ENCODE results near the gene PLCL1.

PLCL1 gene

GRCh38 chr2:198096965-198097364 lies 292.6 kb downstream of the PLCL1 start:
- in situ Hi-C loops (cut with HindIII; ENCODE audit: low pct_ligation_motif_present, low sequenced_read_pairs), result no loop called here
- TF ChIP-seq CTCF (IDR thresholded peaks at IDR 0.05; ENCODE audit: low read depth, low read length, missing control alignments), result no peak
- no peak overlapping the region for H3K4me3 ChIP-seq (ENCODE audit: low read depth, low read length)
- H3K36me3 ChIP-seq (replicated peaks), result no peaks in the 10 kb centered on the region
- no peaks in the 10 kb centered on the region for H3K27me3 ChIP-seq (replicated peaks)
- no peak overlapping the region for H3K27ac ChIP-seq
- no peak for DNase-seq

GRCh38 chr2:198097630-198098029 lies 293.2 kb downstream of the PLCL1 start:
- no peaks in the 10 kb centered on the region for H3K36me3 ChIP-seq (replicated peaks)
- in situ Hi-C loops (cut with HindIII; ENCODE audit: low pct_ligation_motif_present, low sequenced_read_pairs), result no loop called here
- no peak overlapping the region for H3K4me3 ChIP-seq (ENCODE audit: low read depth, low read length)
- H3K27ac ChIP-seq, result no peak overlapping the region
- no peak for DNase-seq
- no peaks in the 10 kb centered on the region for H3K27me3 ChIP-seq (replicated peaks)
- no peak for TF ChIP-seq CTCF (IDR thresholded peaks at IDR 0.05; ENCODE audit: low read depth, low read length, missing control alignments)

- TF ChIP-seq CTCF (IDR thresholded peaks at IDR 0.05; ENCODE audit: low read depth, low read length, missing control alignments), result no peak
Observed at GRCh38 chr2:198098386-198098785, 294.0 kb downstream of the PLCL1 start.

GRCh38 chr2:198098918-198099317 lies 294.5 kb downstream of the PLCL1 start:
- Histone ChIP-seq H3K36me3 (replicated peaks) (no peaks in the 10 kb centered on the region), H3K27me3 (replicated peaks) (no peaks in the 10 kb centered on the region), H3K4me3 (ENCODE audit: low read depth, low read length) (no peak overlapping the region), H3K27ac (no peak overlapping the region)
- no peak for DNase-seq
- in situ Hi-C loops (cut with HindIII; ENCODE audit: low pct_ligation_motif_present, low sequenced_read_pairs), result no loop called here
- no peak for TF ChIP-seq CTCF (IDR thresholded peaks at IDR 0.05; ENCODE audit: low read depth, low read length, missing control alignments)

More at GRCh38 chr2:198098386-198098785, 294.0 kb downstream of the PLCL1 start:
- Histone ChIP-seq H3K27me3 (replicated peaks) (no peaks in the 10 kb centered on the region), H3K36me3 (replicated peaks) (no peaks in the 10 kb centered on the region), H3K4me3 (ENCODE audit: low read depth, low read length) (no peak overlapping the region), H3K27ac (no peak overlapping the region)
- no peak for DNase-seq
- in situ Hi-C loops (cut with HindIII; ENCODE audit: low pct_ligation_motif_present, low sequenced_read_pairs), result no loop called here

- DNase-seq, result no peak
- H3K36me3 ChIP-seq (replicated peaks), result no peaks in the 10 kb centered on the region
- no peak overlapping the region for H3K27ac ChIP-seq
- TF ChIP-seq CTCF (IDR thresholded peaks at IDR 0.05; ENCODE audit: low read depth, low read length, missing control alignments), result no peak
- in situ Hi-C loops (cut with HindIII; ENCODE audit: low pct_ligation_motif_present, low sequenced_read_pairs), result no loop called here
- H3K4me3 ChIP-seq (ENCODE audit: low read depth, low read length), result no peak overlapping the region
- no peaks in the 10 kb centered on the region for H3K27me3 ChIP-seq (replicated peaks)
Observed at GRCh38 chr2:198100346-198100745, 296.0 kb downstream of the PLCL1 start.

- in situ Hi-C loops (cut with HindIII; ENCODE audit: low pct_ligation_motif_present, low sequenced_read_pairs), result no loop called here
- no peak for TF ChIP-seq CTCF (IDR thresholded peaks at IDR 0.05; ENCODE audit: low read depth, low read length, missing control alignments)
- H3K4me3 ChIP-seq (ENCODE audit: low read depth, low read length), result no peak overlapping the region
Observed at GRCh38 chr2:198101688-198102087, 297.3 kb downstream of the PLCL1 start.

More at GRCh38 chr2:198101688-198102087, 297.3 kb downstream of the PLCL1 start:
- Histone ChIP-seq H3K36me3 (replicated peaks) (no peaks in the 10 kb centered on the region), H3K27ac (no peak overlapping the region), H3K27me3 (replicated peaks) (no peaks in the 10 kb centered on the region)
- DNase-seq, result no peak
